Ectodermal cell (in vitro differentiated cells): ENCODE measurements around the gene BMX.

Experiments used
- H3K27ac ChIP-seq: 2 replicates; pipeline ENCODE4 v1.7.0; 2013; ENCODE audit warnings: mild to moderate bottlenecking, low read depth, low read length; ENCODE audit not compliant: insufficient read depth, poor library complexity, severe bottlenecking
- H3K27me3 ChIP-seq: 2 replicates; pipeline ENCODE4 v1.7.0; 2013; ENCODE audit warnings: mild to moderate bottlenecking, low read length; ENCODE audit not compliant: insufficient read depth, control insufficient read depth, poor library complexity, severe bottlenecking
- H3K36me3 ChIP-seq: one replicate; pipeline ENCODE4 v1.7.0; 2013; ENCODE audit warnings: low read length; ENCODE audit not compliant: control insufficient read depth, insufficient read depth
- H3K4me1 ChIP-seq: one replicate; pipeline ENCODE4 v1.7.0; 2013; ENCODE audit warnings: low read length; ENCODE audit not compliant: control insufficient read depth, insufficient read depth
- H3K4me3 ChIP-seq: 2 replicates; pipeline ENCODE4 v1.7.0; 2013; ENCODE audit warnings: low read depth, low read length, control low read depth; ENCODE audit not compliant: insufficient read depth
- H3K9me3 ChIP-seq: 2 replicates; pipeline ENCODE4 v1.7.0; 2013; ENCODE audit warnings: mild to moderate bottlenecking, low read length, moderate library complexity; ENCODE audit not compliant: control insufficient read depth
- WGBS, 2 experiments: methylation state at CpG; one replicate each; pipeline ENCODE4 v1.1.7; 2013; ENCODE audit warnings: missing lambda C conversion rate in 2 of 2; 5-methylcytosine and 5-hydroxymethylcytosine counted together

Gene BMX

DNA sequence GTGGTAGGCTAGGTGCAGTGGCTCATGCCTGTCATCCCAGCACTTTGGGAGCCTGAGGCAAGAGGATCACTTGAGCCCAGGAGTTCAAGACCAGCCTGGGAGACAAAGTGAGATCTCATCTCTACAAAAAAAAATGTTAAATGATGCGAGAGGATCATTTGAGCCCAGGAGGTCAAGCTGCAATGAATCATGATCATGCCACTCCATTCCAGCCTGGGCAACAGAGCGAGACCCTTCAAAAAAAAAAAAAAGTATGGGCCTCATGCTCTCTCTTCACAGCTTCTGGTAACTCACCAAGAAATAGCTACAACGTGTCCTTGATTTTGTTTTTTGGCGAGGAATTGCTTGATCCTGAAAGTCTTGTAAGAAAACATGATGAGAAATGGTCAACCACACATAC lies 98.9 kb downstream of the BMX start:
- Histone ChIP-seq H3K27me3 (no peaks in the 10 kb centered on the region), H3K36me3 (no peaks in the 10 kb centered on the region), H3K9me3 (no peaks in the 10 kb centered on the region), H3K4me1 (no peaks in the 10 kb centered on the region), H3K4me3 (no peak overlapping the region), H3K27ac (no peak overlapping the region)
- 87 to 96% methylated on average over 4 of the region's 4 CpGs for WGBS, 2 experiments

DNA sequence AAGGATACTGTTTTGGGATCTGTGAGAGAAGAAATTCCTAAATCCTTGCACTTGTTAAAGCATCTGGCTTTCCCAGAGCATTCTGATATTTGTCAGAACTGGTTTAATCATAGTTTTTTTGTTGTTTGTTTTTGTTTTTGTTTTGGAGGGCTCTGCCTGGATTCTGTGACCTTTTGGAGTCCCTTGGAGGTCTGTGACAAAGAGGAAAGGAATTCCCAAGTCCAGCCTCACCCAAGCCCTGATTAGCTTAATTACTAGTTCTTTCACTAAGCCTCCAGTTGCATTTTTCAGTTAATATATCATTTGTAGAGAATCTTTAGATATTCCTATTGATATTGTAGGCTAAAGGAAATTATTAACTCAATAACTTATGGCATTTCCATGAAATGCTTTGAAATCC lies 99.4 kb downstream of the BMX start:
- no peaks in the 10 kb centered on the region for H3K36me3 ChIP-seq
- H3K27me3 ChIP-seq: no peaks in the 10 kb centered on the region
- H3K4me1 ChIP-seq: no peaks in the 10 kb centered on the region
- no peak overlapping the region for H3K4me3 ChIP-seq
- H3K27ac ChIP-seq: no peak overlapping the region
- H3K9me3 ChIP-seq: no peaks in the 10 kb centered on the region

DNA sequence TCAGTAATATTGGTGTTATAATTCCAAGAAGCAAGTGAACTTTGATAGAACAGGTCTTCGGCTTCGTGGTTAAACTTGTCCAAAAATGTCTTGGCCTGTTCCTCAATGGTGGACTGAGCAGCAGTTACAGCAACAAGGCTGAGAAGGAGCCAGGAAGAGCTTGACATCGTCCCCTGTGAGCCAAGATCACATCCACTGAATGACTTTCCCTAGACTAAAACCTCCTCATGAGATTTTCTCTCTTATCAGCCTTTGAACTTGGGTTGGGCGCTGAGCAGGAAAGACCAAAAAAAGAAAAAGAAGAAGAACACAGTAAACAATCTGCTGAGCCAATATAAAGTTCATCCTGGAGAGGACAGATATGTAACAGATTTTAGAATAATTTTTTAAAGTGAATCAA lies 100.1 kb downstream of the BMX start, which contains the start of gene ACE2:
ACE2 (minus strand) TSS at position 216 of the 400 bp plus-strand sequence; CDS start at position 167, 49 bp downstream.
- H3K27ac ChIP-seq: no peak within 1 kb of the TSS
- H3K4me1 ChIP-seq: no peaks in the 10 kb centered on the region
- no peaks in the 10 kb centered on the region for H3K9me3 ChIP-seq
- WGBS, 2 experiments: 80 to 92% methylated on average over 3 to 4 of the region's 4 CpGs
- H3K27me3 ChIP-seq: no peaks in the 10 kb centered on the region
- no peak within 1 kb of the TSS for H3K4me3 ChIP-seq
- no peaks in the 10 kb centered on the region for H3K36me3 ChIP-seq

DNA sequence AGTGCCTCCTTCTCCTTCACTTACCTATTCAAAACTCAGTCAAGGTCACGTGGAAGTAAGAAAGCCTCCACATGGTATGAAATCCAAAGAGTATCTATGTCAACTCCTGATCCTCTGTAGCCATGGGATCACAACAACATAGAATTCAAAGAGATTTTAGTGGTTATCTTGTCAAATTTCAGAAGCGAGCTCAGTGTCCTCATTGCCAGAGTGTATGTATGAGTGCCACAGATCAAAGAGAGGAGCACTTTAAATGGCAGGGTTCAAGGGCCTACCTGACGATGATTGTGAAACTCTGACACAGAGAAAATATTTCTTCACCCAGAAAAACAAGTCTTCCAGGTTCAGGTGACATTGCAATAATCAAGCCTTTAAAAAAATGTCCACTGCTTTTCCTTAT lies 101.3 kb downstream of the BMX start:
- Histone ChIP-seq H3K27me3 (no peaks in the 10 kb centered on the region), H3K9me3 (no peaks in the 10 kb centered on the region), H3K36me3 (no peaks in the 10 kb centered on the region), H3K27ac (no peak overlapping the region), H3K4me3 (no peak overlapping the region), H3K4me1 (no peaks in the 10 kb centered on the region)
- 94 to 97% methylated on average over 3 of the region's 3 CpGs for WGBS, 2 experiments

DNA sequence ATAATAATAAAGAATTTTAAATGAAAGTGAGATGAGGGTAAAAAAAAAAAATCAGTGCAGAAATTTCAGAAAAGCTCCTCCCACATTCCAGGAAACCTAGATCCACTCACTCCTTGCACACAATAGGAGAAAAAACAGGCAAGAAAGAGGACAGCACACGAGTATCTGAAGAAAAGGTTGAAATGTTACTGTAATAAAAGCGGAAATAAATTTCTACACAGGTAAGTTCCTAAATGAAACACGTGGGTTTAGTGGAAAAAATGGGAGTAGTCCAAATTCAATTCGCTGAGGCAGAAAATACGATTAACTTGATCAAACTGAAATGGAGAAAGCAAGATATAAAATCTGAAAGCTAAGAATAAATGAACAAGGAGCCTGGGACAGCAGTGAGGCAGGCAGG lies 102.2 kb downstream of the BMX start:
- Histone ChIP-seq H3K36me3 (no peaks in the 10 kb centered on the region), H3K4me3 (no peak overlapping the region), H3K27ac (no peak overlapping the region), H3K27me3 (no peaks in the 10 kb centered on the region), H3K9me3 (no peaks in the 10 kb centered on the region), H3K4me1 (no peaks in the 10 kb centered on the region)
- WGBS, 2 experiments: 87 to 92% methylated on average over 5 of the region's 5 CpGs

DNA sequence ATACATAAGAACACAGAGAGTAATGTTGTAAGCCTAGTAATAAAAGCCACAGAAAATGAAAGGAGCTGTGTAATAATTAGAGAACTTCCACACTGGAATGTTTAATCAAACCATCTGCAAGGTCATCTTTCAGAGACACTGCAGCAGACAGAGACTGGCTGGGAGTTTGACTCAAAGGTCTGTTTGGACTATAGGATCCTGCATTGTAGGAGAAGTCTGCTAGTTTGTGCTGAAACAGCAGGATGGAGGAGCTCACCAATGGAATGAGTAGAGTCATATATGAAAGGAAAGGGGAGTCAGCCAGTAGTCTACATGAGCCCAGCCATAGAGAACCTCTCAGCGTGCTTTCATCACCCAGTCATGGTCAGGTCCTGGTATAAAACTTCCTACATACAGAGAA lies 104.6 kb downstream of the BMX start:
- H3K27ac ChIP-seq: no peak overlapping the region
- no peaks in the 10 kb centered on the region for H3K9me3 ChIP-seq
- H3K4me1 ChIP-seq: no peaks in the 10 kb centered on the region
- H3K27me3 ChIP-seq: no peaks in the 10 kb centered on the region
- no CpG with 5 or more reads among the region's 1 CpG for WGBS, 2 experiments
- H3K4me3 ChIP-seq: no peak overlapping the region
- H3K36me3 ChIP-seq: no peaks in the 10 kb centered on the region
